Activated naive CD8-positive, alpha-beta T cell (primary cell): ENCODE results near the gene SGIP1.
"Not testable (repeated sequence)": the region's sequence is repeated elsewhere in the genome, so short reads cannot be mapped to it uniquely, and the experiment has no call there.

Source experiments
- H3K27ac Mint-ChIP-seq: one replicate; pipeline ENCODE4 v1.8.0; 2021; ENCODE audit warnings: mixed read lengths
- H3K27me3 Mint-ChIP-seq: one replicate; pipeline ENCODE4 v1.8.0; 2021; ENCODE audit warnings: mixed read lengths
- H3K36me3 Mint-ChIP-seq: one replicate; pipeline ENCODE4 v1.8.0; 2021; ENCODE audit warnings: mixed read lengths
- H3K4me1 Mint-ChIP-seq: one replicate; pipeline ENCODE4 v1.8.0; 2021; ENCODE audit warnings: low read depth, mixed read lengths
- H3K4me3 Mint-ChIP-seq: one replicate; pipeline ENCODE4 v1.8.0; 2021; ENCODE audit warnings: mild to moderate bottlenecking, mixed read lengths
- H3K9me3 Mint-ChIP-seq: one replicate; pipeline ENCODE4 v1.8.0; 2021; ENCODE audit warnings: low read depth, mixed read lengths

Gene SGIP1

GRCh38 chr1:66556161-66556611 is 22.2 kb downstream of the SGIP1 start:
- H3K4me3 Mint-ChIP-seq = no peak overlapping the region
- peaks cover 3% of the 10 kb centered on the region for H3K27me3 Mint-ChIP-seq
- H3K36me3 Mint-ChIP-seq = no peaks in the 10 kb centered on the region

GRCh38 chr1:66557157-66557556 is 23.2 kb downstream of the SGIP1 start:
- H3K9me3 Mint-ChIP-seq = no peaks in the 10 kb centered on the region
- H3K36me3 Mint-ChIP-seq = no peaks in the 10 kb centered on the region
- H3K4me3 Mint-ChIP-seq = no peak overlapping the region
- no peak overlapping the region for H3K27ac Mint-ChIP-seq
- peaks cover 6% of the 10 kb centered on the region for H3K27me3 Mint-ChIP-seq
- H3K4me1 Mint-ChIP-seq = peaks cover 2% of the 10 kb centered on the region

More at GRCh38 chr1:66556161-66556611, 22.2 kb downstream of the SGIP1 start:
- H3K27ac Mint-ChIP-seq = no peak overlapping the region
- no peaks in the 10 kb centered on the region for H3K9me3 Mint-ChIP-seq
- peaks cover 2% of the 10 kb centered on the region for H3K4me1 Mint-ChIP-seq

GRCh38 chr1:66559517-66559916 is 25.6 kb downstream of the SGIP1 start:
- Mint-ChIP-seq H3K4me1 (no peaks in the 10 kb centered on the region), H3K27ac (no peak overlapping the region), H3K27me3 (peaks cover 6% of the 10 kb centered on the region), H3K4me3 (no peak overlapping the region), H3K9me3 (no peaks in the 10 kb centered on the region), H3K36me3 (no peaks in the 10 kb centered on the region)

DNA sequence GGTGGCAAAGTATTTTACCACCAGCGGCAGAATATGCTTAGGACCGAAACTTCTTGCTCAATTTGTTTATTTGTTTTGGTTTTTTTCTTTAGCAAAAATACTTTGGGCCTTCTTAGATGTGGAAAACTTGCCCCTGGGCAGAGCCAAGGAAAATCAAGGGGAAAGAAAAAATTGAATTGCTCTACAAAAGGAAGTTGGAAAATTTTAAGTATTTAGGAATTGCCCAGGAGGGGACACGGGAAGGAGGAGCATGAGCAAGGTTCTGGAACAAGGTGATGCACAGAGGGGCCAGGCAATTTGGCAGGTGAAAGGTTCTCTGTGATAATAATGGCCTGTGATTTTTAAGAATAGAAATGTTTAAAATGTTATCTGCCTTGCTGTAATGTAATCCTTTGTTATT is 28.6 kb downstream of the SGIP1 start:
- H3K27me3 Mint-ChIP-seq = peaks cover 6% of the 10 kb centered on the region
- no peak overlapping the region for H3K27ac Mint-ChIP-seq
- H3K4me3 Mint-ChIP-seq = no peak overlapping the region
- H3K4me1 Mint-ChIP-seq = no peaks in the 10 kb centered on the region
- no peaks in the 10 kb centered on the region for H3K36me3 Mint-ChIP-seq
- H3K9me3 Mint-ChIP-seq = no peaks in the 10 kb centered on the region

- Mint-ChIP-seq H3K4me3 (no peak overlapping the region), H3K27me3 (peaks cover 10% of the 10 kb centered on the region), H3K27ac (no peak overlapping the region), H3K9me3 (no peaks in the 10 kb centered on the region), H3K4me1 (no peaks in the 10 kb centered on the region), H3K36me3 (no peaks in the 10 kb centered on the region)
These were observed 29.3 kb downstream of the SGIP1 start for GRCh38 chr1:66563094-66563800.

DNA sequence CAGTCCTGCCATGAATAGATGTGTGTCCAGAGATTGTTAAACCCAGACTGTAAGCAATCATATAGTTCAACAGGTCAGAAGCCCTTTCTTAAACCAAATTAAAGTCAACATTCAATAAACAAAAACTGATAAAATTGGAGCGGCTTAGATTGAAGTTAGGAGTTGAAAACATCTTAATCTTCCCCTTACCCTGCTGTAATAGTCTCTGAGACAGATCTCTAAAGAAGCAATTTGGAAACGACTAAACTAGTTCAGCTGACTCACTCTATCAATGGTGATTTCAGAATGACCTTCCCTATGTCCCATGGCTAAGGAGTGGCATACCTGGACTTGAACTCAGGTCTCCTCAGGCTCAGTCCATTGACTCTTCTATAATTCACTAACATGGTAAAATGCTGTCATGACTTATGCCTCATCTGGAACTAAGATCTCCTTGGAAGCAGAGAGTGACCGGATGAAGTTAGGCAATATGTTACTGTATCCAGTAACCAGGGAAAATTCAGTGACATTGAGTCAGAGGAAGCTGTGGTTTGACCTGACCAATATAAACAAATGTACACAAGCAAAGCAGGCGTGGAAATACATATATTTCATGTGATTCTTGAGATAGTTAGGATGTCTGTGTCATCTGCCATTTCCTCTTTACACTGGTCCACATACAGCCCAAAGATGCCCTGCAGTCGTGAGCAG is 30.1 kb downstream of the SGIP1 start:
- Mint-ChIP-seq H3K9me3 (no peaks in the 10 kb centered on the region), H3K36me3 (no peaks in the 10 kb centered on the region), H3K4me3 (no peak overlapping the region), H3K27ac (no peak overlapping the region), H3K27me3 (peaks cover 11% of the 10 kb centered on the region), H3K4me1 (no peaks in the 10 kb centered on the region)

DNA sequence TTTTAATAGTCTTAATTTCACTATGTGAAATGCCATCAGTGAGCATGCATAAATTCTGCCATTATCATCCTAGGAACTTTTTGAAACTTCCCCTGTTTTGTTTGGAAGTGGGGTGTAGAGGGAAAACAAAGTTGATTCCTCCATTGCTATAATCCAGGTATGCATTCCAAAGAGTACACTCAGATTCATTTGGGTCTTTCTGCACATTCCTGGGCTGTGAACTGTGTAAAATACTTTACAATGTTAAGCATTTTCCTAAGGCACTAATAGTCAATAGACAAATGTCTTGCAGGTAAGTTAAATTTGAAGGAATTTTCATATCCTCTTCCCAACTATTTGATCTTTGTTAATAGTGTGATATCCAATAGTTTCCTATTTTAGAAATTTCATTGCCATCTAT is 36.2 kb downstream of the SGIP1 start:
- no peaks in the 10 kb centered on the region for H3K4me1 Mint-ChIP-seq
- H3K27me3 Mint-ChIP-seq = peaks cover 10% of the 10 kb centered on the region
- no peak overlapping the region for H3K27ac Mint-ChIP-seq
- no peaks in the 10 kb centered on the region for H3K36me3 Mint-ChIP-seq
- no peak overlapping the region for H3K4me3 Mint-ChIP-seq
- peaks cover 3% of the 10 kb centered on the region for H3K9me3 Mint-ChIP-seq

DNA sequence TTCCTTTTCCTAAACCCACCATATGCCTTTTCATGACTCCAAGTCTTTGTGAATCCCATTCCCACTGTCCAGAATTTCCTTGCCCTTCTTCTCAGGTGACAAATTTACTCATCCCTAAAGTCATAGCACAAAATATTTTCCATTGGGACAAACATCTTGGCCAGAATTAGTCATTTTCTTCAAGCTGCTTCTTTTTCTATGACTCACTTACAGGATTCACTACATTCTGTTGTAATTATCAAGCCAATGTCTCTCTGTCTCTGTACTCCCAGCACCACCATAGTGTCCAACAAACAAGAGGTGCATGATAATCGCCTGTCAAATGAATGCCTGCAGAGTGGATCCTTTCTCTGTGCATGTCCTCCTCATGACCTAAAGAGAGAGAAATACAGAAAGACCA is 37.8 kb downstream of the SGIP1 start:
- H3K4me3 Mint-ChIP-seq = no peak overlapping the region
- H3K9me3 Mint-ChIP-seq = peaks cover 3% of the 10 kb centered on the region
- peaks cover 10% of the 10 kb centered on the region for H3K27me3 Mint-ChIP-seq
- no peaks in the 10 kb centered on the region for H3K4me1 Mint-ChIP-seq
- no peak overlapping the region for H3K27ac Mint-ChIP-seq
- H3K36me3 Mint-ChIP-seq = no peaks in the 10 kb centered on the region

DNA sequence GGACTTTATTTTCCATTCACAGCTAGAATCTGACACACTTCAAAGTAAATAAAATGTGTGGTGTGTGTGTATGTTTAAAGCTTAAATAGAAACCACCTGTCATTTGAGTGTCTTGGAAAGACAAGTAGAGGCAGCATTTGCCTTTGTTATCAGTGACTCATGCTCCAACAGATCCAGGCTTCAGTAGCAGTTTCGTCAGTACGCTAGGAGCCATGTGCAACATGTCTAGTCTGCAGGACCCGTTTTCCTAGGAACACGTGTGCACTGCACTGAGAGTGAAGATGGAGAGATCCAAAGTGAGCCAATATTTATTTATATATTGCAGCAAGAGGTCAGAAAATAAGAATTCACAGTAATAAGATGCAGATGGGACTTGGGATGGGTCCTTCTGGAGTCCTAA is 41.8 kb downstream of the SGIP1 start:
- Mint-ChIP-seq H3K36me3 (no peaks in the 10 kb centered on the region), H3K9me3 (peaks cover 1% of the 10 kb centered on the region), H3K4me1 (no peaks in the 10 kb centered on the region), H3K27ac (no peak overlapping the region), H3K4me3 (no peak overlapping the region), H3K27me3 (peaks cover 7% of the 10 kb centered on the region)

DNA sequence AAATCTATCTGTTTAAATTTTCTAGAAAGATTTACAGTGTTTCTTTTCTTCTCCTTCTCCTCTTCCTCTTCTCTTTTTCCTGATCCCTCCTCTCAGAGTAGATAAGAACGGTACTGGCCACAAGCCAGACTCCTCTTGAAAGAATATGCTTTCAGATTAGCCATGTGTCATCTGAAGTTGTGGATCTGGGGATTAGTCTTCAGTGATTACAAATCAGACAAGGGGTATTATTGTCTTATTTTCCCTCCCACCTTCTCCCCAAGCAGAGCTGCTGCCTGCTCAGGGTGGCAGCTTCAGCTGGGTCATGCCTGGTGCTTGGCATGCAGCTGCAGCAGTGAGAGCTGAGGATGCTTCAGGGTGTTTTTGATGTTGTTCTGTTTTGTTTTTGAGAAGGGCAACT is 42.7 kb downstream of the SGIP1 start:
- Mint-ChIP-seq H3K4me3 (no peak overlapping the region), H3K9me3 (no peaks in the 10 kb centered on the region), H3K27ac (no peak overlapping the region), H3K36me3 (no peaks in the 10 kb centered on the region), H3K4me1 (no peaks in the 10 kb centered on the region), H3K27me3 (peaks cover 6% of the 10 kb centered on the region)

DNA sequence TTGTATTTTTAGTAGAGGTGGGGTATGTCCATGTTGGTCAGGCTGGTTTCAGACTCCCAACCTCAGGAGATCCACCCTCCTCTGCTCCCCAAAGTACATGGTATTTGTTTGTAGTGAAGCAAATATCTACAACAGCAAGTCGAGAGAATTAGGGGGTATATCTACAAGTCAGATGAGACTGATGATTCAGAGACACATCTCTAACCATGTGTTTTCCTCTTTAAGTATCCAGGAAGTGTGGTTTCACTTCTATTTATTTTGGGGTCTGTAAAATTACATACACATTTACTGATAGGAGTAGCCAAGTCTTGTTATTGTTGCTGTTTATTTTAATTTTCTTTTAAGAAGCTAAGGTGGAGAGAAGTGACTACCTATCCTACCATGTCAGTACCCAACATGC is 44.9 kb downstream of the SGIP1 start:
- Mint-ChIP-seq H3K36me3 (no peaks in the 10 kb centered on the region), H3K27ac (no peak overlapping the region), H3K27me3 (peaks cover 7% of the 10 kb centered on the region), H3K4me1 (no peaks in the 10 kb centered on the region), H3K9me3 (no peaks in the 10 kb centered on the region), H3K4me3 (no peak overlapping the region)

- H3K4me1 Mint-ChIP-seq = no peaks in the 10 kb centered on the region
- H3K27me3 Mint-ChIP-seq = peaks cover 4% of the 10 kb centered on the region
- H3K36me3 Mint-ChIP-seq = no peaks in the 10 kb centered on the region
- H3K9me3 Mint-ChIP-seq = no peaks in the 10 kb centered on the region
- no peak overlapping the region for H3K27ac Mint-ChIP-seq
- no peak overlapping the region for H3K4me3 Mint-ChIP-seq
These were observed 46.1 kb downstream of the SGIP1 start for GRCh38 chr1:66580081-66580480.

DNA sequence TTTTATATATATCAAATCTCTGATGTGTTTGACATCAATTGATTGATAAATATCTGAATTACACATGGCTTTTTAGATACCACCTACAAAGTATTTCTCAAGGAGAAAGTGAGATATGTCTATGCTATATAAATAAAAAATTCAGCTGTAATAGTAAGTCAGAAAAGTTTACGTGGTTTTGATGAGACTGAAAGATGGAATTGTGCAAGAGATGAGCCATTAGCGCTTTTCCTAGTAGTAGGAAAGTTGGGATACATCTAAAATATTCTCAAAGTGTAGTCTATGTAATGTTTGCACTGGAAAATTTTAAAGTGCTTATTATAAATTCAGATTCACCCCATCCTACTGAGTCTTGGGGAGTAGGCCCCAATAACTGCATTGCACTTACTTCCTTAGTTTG is 49.1 kb downstream of the SGIP1 start:
- H3K27me3 Mint-ChIP-seq = peaks cover 4% of the 10 kb centered on the region
- H3K9me3 Mint-ChIP-seq = no peaks in the 10 kb centered on the region

GRCh38 chr1:66585002-66585401 is 51.0 kb downstream of the SGIP1 start:
- H3K4me1 Mint-ChIP-seq = no peaks in the 10 kb centered on the region
- no peaks in the 10 kb centered on the region for H3K36me3 Mint-ChIP-seq
- H3K27ac Mint-ChIP-seq = no peak overlapping the region
- no peak overlapping the region for H3K4me3 Mint-ChIP-seq
- H3K9me3 Mint-ChIP-seq = no peaks in the 10 kb centered on the region
- H3K27me3 Mint-ChIP-seq = peaks cover 4% of the 10 kb centered on the region

More for the DNA sequence above, 49.1 kb downstream of the SGIP1 start:
- H3K36me3 Mint-ChIP-seq = no peaks in the 10 kb centered on the region
- no peak overlapping the region for H3K27ac Mint-ChIP-seq
- H3K4me3 Mint-ChIP-seq = no peak overlapping the region
- no peaks in the 10 kb centered on the region for H3K4me1 Mint-ChIP-seq

GRCh38 chr1:66589326-66589725 is 55.4 kb downstream of the SGIP1 start:
- H3K4me3 Mint-ChIP-seq = no peak overlapping the region
- H3K36me3 Mint-ChIP-seq = no peaks in the 10 kb centered on the region
- H3K27me3 Mint-ChIP-seq = peaks cover 2% of the 10 kb centered on the region
- no peaks in the 10 kb centered on the region for H3K9me3 Mint-ChIP-seq
- H3K27ac Mint-ChIP-seq = no peak overlapping the region
- no peaks in the 10 kb centered on the region for H3K4me1 Mint-ChIP-seq

DNA sequence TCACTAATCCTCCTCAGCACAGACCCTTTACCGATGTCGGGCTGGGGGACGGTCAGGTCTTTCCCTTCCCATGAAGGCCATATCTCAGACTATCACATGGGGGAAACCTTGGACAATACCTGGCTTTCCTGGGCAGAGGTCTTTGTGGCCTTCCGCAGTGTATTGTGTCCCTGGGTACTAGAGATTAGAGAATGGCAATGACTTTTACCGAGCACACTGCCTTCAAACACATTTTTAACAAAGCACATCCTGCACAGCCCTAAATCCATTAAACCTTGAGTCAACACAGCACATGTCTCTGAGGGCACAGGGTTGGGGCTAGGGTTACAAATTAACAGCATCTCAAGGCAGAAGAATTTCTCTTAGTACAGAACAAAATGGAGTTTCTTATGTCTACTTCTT is 58.2 kb downstream of the SGIP1 start:
- H3K4me1 Mint-ChIP-seq, H3K9me3 Mint-ChIP-seq, H3K27ac Mint-ChIP-seq, H3K27me3 Mint-ChIP-seq, H3K4me3 Mint-ChIP-seq, H3K36me3 Mint-ChIP-seq: not testable (repeated sequence)
